ENCODE data around the gene KDM5A.
"Not testable (repeated sequence)": the region's sequence is repeated elsewhere in the genome, so short reads cannot be mapped to it uniquely, and the experiment has no call there.

KDM5A gene

DNA sequence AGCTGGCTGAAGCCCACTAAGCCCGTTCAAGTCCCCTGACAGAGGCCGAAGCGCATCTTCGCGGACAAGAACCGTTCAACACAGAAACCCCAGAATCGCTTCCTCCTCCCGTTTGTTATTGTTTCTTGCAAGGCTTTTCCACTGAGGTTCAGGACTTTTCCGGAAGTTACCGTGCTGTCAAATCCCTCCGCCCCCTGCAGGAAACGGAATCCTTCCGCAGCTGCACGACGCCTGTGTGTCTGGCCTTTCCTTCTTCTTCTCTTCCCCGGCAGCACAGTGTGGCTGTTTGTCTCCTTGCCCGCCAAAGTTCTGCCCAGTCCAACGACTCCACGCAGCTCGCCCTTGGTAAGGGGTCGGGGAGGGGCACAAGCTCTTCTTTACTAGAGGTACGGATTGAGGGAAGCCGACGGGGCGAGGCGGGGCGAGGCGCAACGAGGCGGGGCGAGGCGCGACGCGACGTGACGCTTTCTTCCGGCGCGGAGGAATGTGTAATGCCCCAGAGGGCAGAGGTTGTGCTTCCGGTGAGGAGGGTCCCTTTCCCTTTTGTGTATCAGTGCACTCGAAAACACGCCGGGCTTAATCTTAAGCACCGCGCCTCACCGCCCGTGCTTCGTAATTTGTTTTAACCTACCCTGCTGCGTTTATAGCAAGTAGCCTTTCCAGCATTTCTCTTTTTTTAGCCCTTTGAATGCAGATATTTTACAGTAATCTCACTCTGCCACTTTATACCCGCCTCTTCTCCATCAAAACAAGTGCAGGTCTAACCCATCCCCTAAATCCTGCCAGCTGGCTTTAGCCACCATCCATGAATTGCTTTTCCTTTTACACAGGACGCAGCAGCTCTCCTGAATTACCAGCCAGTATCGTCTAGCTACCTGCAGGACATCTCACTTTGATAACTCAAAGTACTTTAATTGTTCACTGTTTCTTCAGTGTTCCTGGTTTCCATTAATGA, at the start of gene KDM5A:
TSS of gene KDM5A (minus strand) at position 179 of the 955 bp plus-strand sequence. CDS start 229 bp downstream, outside the sequence.
- DNase-seq = no peak

DNA sequence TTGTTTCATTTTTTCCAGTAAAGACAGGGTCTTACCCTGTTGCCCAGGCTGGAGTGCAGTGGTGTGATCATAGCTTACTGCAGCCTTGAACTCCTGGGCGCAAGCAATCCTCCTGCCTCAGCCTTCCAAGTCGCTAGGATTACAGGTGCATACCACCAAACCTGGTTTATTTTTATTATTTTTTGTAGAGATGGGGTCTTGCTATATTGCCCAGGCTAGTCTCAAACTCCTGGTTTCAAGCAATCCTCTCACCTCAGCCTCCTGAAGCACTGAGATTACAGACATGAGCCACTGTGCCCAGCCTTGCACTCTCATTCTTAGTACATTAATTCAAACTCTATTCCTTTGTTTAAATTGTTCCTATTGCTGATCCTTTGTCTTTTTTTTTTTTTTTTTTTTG, 46.6 kb upstream of the KDM5A start:
- DNase-seq = not testable (repeated sequence)

DNA sequence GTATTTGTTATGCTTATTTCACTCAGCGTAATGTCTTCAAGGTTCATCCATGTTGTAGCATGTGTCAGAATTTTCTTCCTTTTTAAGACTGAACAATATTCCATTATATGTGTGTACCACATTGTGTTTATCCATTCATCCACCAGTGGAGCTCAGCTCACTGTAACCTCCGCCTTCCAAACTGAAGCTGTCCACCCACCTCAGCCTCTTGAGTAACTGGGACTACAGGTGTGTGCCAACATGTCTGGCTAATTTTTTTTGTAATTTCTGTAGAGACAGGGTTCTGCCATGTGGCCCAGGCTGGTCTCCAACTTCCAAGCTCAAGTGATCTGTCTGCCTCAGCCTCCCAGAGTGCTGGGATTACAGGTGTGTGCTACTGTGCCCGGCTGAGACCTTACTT, 33.4 kb upstream of the KDM5A start:
- DNase-seq = no peak

DNA sequence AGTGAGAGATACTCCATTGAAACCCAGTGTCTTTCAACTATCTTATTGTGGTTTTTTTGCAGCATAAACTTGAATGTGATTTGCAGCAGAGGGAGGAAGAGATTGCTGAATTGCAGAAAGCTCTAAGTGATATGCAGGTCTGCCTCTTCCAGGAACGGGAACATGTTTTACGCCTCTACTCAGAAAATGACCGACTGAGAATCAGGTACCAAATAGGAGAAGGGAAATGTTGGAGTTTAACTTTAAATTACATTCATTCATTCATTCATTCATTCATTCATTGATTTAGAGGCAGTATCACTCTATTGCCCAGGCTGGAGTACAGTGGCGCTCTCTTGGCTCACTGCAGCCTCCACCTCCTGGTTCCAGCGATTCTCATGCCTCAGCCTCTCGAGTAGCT, 29.3 kb upstream of the KDM5A start:
- DNase-seq = no peak

DNA sequence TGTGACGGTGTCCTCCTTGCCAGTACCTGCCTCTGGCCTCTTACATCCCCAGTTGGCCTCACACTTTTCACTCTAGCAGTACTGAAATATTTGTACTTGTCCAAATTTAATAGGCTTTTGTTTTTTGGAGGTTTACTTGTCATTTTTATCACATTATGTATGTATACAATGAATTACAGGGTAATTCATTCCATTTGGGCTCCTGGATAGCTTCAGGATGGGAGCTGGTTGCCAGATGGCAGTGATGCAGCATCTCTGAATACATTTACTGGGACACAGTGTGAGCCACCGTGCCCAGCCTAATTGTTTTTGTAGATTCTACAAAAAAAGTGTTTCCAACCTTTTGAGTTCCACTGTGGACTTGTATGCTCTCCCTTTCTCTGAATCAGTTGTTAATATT, 25.7 kb upstream of the KDM5A start:
- DNase-seq = no peak

DNA sequence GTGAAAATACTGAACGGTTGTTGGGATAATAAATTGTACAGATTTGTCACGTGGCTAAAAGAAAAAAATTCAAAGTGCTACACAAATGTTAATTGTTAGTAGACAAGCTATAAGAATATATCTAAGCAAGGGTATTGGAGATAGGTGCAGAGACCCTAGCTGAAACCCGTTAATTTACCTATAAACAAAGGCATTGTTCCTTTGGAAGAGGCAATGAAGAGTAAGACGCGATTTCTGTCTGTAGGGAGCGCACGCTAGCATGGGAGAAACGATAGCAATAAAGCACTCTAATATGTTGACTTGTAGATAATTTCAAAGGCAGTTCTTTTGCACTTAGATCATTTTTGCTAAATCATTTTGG, 12.9 kb upstream of the KDM5A start:
- DNase-seq = no peak

DNA sequence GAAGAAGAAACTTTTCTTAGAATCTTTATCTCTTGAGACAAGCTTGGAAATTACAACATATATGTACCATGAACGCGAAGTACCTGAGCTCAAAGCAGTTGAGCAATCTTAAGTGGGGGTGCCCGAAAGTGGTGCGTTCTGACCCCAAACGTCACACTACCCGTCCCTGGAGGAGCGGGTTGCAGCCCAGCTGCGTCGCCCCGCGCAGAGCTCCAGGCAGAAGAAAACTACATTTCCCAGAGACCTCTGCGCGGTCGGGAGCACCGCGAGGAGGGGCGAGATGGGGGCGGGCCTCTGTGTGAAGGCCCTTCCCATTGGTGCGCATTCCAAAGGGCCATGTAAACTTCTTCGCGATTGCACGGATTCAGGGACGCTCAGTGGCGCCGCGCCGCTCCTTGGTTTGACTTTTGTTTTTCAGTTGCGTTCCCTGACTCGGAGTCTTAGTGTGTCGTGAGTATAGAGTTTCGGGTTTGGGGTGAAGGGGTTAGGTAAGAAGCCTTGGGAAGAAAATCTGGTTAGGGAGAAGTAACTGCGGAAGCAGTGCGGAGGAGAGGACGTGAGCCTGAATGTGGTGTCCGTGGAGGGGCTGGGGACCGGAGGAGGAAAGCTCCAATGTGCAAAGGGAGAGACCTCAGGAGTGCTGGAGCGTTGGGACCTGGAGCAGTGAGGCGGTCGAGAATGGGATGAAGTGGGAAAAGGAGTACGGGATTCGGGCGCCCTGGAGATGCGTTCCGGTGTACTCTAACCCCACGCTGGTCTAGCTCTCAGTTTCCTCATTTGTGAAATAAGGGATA, 12.3 kb upstream of the KDM5A start, which contains the start of gene CCDC77:
TSS of gene CCDC77 (plus strand) at position 410 of the 794 bp plus-strand sequence. CDS start 7,740 bp downstream, outside the sequence.
- no peak for DNase-seq

DNA sequence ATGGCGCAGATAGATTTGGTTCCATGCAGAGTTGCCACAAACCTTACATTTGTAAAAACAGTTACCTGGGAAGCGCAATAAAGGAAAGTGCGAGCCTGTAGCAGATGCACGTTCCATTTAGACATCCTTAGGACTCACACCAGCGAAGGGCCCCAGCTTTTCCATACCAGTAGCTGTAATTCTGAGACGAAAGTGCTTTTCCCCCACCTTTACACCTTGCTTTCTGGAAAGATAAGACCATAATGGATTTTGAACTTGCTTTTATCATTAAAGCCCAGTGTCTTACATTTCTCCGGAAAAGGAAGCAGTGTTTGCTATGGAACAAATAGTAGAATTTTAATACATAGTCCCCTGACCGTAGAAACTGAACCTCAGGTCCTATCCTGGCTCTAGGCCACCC, 11.7 kb upstream of the KDM5A start:
- no peak for DNase-seq

DNA sequence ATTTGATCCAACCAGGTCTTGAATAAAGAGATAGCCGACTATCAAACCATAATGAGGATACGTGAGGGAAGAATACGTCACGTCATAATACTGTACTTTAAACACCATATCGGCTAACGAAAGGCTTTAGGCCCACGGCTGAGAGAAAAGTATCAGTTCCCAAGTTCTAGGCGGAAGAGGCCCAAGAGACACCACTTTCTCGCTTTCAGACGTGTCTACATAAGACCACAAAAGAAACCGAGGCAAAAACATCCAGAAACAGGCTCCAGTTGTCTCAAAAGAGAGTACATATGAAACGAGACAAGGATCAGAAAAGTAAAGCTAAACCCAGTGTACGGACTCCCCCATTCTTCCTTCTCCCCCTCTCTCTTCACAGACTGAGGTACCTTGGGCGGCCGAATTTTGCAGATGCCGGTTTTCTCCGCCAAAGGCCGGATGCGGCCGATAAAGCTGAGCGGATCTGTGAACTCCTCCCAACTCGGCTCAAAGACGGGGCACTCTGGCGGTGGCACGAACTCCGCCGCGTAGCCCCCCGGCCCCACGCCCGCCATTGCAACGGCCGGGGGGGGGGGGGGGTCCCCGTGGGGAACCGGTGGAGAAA, 479 bp downstream of the KDM5A start:
- DNase-seq = no peak

DNA sequence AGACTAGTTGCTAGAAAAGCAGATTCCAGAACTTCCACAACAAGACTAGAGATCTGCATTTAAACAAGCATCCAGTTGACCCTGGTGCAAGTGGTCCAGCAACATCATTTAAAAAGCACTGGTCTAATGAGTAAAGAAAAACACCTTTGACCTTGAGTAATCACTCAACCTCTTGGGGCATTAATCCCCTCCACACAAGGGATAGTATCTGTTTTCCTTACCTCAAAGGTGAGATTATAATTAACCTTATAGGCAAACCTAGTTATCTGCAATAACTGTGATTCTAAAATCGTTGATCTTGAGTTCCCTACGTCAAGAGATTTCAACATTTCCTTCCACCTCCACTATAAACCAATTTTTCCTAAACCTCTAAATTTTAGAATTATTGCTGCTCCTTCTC, 1.1 kb downstream of the KDM5A start:
- no peak for DNase-seq

DNA sequence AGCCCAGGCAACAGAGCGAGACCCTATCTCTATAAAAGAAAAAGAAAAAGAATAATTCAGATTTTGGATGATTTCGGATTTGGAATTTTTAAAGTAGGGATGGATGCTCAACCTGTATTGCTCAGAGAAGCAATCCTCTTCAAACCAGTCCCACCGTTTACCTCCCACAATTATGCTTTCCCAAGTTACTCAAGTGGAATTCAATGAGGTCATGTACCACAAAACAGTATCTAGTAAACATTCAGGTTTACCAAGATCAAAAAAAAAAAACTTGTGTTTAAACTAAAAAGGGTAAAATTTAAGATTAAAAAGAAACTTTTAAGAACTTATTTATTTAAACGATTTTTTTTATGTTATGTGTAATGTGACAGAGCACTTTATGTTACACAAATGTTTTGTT, 2.5 kb downstream of the KDM5A start:
- DNase-seq = no peak

DNA sequence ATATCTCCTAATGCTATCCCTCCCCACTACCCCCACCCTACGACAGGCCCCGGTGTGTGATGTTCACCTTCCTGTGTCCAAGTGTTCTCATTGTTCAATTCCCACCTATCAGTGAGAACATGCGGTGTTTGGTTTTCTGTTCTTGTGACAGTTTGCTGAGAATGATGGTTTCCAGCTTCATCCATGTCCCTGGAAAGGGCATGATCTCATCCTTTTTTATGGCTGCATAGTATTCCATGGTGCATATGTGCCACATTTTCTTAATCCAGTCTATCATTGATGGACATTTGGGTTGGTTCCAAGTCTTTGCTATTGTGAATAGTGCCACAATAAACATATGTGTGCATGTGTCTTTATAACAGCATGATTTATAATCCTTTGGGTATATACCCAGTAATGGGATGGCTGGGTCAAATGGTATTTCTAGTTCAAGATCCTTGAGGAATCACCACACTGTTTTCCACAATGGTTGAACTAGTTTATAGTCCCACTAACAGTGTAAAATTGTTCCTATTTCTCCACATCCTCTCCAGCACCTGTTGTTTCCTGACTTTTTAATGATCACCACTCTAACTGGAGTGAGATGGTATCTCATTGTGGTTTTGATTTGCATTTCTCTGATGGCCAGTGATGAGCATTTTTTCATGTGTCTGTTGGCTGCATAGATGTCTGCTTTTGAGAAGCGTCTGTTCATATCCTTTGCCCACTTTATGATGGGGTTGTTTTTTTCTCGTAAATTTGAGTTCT, 18.2 kb downstream of the KDM5A start:
- not testable (repeated sequence) for DNase-seq

DNA sequence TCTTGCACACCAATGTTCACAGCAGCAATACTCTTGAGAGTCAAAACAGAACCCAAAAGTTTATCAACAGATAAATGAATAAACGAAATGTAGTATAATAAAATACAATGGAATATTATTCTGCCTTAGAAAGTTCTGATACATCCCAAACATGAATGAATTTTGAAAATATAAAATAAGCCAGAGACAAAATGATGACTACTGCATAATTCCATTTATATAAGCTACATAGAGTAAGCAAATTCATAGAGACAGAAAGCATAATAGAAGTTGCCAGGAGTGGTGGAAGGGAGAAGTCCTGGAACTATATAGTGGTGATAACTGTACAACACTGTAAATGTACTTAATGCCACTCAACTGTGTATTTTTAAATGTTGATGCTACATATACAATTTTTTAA, 21.1 kb downstream of the KDM5A start:
- no peak for DNase-seq

DNA sequence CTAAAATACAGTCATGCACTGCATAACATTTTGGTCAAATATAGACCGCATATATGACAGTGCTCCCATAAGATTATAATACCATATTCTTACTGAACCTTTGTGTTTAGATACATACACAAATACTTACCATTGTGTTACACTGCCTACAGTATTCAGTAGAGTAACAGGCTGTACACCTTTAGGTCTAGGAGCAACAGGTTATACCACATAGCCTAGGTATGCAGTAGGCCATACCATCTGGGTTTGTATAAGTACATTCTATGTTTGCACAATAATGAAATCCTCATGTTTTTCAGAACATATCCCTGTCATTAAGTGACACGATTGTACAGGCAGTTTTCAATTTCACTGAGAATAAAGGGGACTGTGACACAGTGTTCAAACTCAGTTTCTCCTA, 22.3 kb downstream of the KDM5A start:
- DNase-seq = no peak

DNA sequence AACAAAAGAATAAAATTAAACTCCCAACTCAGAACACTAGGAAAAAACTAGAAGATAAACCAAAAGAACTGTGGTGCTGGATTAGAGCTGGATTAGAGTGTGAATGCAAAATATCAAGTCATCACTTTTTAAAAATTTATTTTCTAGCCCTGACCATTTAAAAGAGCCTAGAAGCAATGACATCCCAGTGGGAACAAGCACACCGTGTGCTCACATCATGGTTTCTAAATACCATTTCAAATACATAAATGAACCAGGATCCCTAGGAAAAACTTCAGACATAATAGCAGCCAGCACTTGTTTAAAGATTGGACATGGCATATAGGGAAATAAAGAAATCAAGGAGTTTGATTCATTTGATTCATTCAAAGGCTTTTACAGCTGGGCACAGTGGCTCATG, 30.0 kb downstream of the KDM5A start:
- DNase-seq = no peak

DNA sequence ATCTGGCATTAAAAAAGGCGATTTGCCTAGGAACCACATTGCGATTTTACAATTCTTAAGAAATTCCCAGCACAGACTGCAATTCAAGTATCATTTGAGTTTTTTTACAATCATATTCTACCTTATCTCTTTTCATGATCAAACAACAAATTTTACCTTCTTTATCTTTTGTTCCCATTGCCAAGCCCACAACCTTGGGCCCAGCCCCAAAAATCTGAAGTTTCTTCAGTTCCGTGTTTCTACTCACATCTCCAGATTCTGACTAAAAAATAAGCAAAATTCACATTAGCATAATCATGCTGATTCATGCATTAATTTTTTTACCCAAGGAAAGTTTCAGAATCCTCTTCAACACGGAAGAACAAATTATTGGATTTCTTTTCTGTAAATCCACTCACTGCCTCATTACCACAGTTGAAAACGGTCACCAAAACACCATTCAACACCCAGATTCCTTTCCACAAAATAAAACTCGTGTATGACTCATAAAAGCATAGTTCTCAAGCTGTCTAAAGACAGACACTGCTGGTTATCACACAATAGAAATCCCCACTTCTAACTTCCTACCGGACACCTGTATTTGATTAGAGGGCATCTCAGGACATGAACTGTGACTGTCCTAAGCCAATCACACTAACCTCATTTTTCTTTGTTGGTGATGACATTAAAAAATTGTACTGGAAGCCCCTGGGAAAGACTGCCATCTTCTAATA, 32.7 kb downstream of the KDM5A start:
- DNase-seq = no peak

DNA sequence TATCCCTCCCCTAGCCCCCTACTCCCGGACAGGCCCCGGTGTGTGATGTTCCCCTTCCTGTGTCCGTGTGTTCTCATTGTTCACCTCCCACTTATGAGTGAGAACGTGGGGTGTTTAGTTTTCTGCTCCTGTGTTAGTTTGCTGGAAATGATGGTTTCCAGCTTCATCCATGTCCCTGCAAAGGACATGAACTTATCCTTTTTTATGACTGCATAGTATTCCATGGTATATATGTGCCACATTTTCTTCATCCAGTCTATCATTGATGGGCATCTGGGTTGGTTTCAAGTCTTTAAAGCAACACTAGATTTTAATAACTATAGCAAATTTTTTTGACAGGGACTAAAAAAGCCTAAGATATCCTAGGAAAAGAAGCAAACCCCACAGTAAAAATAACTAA, 37.9 kb downstream of the KDM5A start:
- DNase-seq = not testable (repeated sequence)

DNA sequence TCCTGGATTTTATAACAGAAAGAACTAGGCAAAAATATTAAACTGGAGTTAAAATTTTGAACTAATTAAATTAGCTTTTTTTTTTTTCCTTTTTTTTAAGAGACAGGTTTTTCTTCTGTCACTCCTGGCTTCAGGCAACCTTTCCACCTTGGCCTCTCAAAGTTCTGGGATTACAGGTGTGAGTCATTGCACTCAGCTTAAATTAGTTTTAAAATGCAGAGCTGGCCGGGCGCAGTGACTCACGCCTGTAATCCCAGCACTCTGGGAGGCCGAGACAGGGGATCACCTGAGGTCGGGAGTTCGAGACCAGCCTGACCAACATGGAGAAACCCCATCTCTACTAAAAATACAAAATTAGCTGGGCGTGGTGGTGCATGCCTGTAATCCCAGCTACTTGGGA, 39.5 kb downstream of the KDM5A start:
- not testable (repeated sequence) for DNase-seq

DNA sequence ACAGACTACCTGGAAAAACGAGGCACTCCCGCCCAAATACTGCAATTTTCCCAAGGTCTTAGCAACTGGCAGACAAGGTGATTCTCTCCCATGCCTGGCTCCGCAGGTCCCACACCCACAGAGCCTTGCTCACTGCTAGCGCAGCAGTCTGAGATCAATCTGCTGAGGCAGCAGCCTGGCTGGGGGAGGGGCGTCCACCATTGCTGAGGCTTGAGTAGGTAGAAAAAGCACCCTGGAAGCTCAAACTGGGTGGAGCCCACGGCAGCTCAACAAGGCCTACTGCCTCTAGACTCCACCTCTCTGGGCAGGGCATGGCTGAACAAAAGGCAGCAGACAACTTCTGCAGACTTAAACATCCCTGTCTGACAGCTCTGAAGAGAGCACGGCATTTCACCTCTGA, 46.1 kb downstream of the KDM5A start:
- not testable (repeated sequence) for DNase-seq

DNA sequence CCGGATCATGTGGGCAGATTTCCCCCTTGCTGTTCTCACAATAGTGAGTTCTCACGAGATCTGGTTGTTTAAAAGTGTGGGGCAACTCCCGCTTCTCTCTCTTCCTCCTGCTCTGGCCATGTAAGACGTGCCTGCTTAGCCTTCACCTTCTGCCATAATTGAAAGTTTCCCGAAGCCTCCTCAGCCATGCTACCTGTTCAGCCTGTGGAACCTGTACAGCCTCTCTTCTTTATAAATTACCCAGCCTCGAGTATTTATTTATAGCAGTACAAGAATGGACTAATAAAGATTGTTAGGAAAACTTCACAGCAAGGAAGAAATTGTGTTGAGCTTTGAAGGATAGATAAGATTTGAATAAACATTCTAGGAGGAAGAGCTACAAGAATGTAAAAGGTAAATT, 52.1 kb downstream of the KDM5A start:
- DNase-seq = no peak

DNA sequence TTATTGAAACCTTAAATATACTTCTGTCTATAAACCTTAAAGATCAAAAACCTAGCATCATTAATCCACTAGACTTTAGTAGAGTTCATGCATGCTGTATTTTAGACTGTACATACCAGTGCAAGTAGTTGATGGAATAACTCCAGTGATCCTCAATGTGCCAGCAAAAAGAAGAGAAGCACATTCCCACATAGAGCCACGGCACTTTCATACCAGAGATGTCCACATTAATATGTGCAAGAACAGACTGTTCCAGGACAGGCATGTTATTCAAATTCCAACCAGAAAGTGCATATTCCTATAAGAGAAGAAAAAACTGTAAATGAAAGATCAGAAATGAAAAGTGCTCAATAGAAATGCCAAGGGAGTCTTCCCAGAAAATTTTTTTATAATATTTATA, 55.0 kb downstream of the KDM5A start:
- no peak for DNase-seq

DNA sequence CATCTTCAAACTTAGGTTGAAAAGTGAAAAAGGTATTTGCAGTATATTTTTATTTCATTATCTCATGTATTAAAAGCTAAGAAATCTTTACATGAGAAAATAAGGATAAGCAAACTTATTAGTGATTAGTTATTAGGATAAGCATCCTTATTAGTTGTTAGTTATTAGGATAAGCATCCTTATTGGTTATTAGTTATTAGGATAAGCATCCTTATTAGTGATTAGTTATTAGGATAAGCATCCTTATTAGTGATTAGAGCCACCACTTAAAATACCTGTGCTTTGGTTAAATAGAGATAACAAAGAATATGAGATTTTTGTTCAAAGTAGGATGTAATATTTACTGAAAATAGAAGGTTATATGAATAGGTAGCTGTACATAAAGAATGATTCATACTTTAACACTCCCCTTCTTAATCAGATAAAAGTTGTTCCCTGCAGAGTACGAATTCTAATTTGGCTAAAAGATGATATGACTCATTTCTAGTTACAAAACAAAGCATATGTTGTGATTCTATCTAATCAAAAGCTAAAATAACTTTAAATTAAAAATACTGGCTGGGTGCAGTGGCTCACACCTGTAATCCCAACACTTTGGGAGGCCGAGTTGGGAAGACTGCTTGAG, 56.4 kb downstream of the KDM5A start:
- no peak for DNase-seq
